GM12801 (cell line): ENCODE measurements around the gene C1QL1.

Source experiments
- TF ChIP-seq, protein P1 (sequence below): IDR thresholded peaks from one replicate; pipeline ENCODE4 v1.5.1; 2011; ENCODE audit warnings: control low read depth; ENCODE audit not compliant: insufficient read length; ENCODE audit errors: extremely low read depth

Gene C1QL1

DNA sequence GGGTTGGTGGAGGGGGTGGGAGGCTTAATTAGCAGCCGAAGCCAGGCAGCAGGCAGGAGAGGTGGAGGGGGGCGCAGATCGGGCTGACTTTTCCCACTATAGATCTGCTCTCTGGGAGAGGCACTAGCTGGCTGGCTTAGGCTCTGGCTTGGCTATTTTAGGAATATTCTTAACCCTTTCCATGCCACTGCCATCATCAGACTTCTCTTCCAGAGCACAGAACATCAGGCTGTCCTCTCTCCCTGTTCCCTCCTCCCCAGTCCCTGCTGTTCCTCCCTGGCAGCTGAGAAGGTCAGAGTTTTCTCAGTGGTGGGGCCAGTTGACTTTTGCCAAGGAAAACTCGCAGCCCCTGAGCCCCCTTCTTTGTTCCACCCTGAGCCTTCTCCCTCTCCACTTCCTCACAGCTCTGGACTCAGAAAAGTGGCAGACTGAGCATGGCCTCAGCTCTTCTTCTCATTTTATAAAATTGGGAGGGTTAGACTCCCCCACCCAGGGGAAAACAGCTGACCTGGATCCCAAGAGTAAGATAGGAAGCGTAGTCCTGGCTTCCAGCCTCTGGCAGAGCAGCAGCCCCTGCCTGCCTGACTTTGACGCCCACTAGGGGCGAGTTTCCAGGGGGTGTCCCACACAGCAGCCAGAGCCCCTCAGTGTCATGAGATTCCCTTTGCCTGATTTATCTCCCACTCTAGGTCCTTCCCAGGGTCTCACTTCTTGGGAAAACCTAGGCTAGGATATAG, 9.9 kb upstream of the C1QL1 start:
- TF ChIP-seq, protein P1, sequence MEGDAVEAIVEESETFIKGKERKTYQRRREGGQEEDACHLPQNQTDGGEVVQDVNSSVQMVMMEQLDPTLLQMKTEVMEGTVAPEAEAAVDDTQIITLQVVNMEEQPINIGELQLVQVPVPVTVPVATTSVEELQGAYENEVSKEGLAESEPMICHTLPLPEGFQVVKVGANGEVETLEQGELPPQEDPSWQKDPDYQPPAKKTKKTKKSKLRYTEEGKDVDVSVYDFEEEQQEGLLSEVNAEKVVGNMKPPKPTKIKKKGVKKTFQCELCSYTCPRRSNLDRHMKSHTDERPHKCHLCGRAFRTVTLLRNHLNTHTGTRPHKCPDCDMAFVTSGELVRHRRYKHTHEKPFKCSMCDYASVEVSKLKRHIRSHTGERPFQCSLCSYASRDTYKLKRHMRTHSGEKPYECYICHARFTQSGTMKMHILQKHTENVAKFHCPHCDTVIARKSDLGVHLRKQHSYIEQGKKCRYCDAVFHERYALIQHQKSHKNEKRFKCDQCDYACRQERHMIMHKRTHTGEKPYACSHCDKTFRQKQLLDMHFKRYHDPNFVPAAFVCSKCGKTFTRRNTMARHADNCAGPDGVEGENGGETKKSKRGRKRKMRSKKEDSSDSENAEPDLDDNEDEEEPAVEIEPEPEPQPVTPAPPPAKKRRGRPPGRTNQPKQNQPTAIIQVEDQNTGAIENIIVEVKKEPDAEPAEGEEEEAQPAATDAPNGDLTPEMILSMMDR: no peak

DNA sequence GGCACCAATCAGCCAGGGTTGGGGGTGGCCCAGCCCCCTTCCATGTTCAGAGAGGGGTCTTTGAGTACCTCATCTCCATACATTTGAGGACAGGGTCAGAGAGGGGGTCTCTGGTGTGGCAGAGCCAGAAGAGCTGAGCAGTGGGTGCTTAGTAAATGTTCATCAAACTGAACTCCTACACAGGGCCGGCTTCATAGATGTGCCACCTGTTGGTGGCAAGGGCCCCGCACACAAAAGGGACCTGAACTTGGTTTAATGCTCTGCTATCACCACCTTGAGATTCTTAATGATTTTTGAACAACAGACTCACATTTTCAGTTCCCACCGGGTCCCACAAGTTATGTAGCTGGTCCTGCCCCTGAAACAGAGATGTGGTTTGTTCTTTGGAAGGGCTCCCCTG, 9.0 kb upstream of the C1QL1 start:
- TF ChIP-seq, protein P1: no peak

DNA sequence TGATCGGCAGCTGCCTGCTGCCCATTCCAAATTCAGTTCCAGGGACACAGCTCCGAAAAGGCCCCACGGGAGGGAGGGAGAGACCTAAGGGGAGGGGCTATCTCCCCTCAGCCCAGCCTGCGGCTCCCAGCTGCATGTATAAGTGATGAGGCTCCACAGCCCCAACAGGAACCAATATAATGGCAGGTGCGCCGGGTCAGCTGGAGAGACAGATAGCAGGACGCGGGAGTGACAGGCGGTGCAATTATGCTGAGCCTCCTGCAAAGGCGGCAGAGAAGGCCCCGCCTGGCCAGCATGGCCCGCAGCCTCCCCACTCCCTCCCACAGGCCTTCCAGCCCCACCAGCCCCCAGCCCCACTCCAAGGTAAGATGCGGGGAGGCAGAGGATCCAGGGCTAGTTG, 8.1 kb upstream of the C1QL1 start:
- TF ChIP-seq, protein P1: no peak

DNA sequence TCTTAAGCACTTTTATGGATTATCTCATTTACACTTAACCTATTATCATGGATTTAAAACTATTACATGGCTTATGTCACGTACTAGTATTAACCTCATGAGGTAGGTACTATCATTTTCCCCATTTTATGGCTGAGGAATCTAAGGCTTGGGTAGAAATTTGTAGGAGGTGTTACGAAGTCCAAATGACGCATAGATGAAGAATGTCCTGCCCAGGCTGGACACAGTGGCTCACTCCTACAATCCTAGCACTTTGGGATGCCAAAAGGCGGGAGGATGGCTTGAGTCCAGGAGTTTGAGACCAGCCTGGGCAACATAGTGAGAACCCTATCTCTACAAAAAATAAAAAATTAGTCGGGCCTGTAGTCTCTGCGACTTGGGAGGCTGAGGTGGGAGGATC, 4.8 kb upstream of the C1QL1 start:
- TF ChIP-seq, protein P1: no peak

DNA sequence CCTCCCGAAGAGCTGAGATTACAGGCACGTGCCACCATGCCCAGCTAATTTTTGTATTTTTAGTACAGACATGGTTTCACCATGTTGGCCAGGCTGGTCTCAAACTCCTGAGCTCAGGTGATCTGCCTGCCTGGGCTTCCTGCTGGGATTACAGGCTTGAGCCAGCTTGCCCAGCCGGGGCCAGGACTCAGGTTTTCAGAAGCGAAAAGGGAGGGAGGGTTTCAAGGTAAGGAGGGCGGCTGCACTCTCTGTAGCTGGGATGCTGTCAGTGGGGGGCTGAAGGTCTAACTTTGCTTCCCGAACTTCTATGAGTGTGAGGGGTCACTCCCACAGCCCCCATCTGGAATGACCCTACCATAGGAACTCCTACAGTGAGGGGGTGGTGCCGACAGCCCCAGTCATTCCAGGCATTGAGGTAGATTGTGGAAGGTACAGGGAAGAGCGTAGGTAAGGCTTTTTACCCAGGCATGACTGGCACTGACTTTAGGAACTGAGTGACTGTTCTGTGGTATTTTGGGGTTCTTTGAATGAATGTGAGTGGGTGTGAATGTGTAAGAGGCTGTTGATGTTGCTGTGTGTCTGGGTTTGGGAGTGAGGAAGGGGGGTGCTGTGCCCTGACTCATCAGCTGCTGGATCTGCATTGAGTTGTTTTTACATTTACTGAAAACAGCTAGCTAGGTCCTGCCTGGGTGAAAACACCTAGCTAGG, 3.8 kb upstream of the C1QL1 start:
- TF ChIP-seq, protein P1: no peak

DNA sequence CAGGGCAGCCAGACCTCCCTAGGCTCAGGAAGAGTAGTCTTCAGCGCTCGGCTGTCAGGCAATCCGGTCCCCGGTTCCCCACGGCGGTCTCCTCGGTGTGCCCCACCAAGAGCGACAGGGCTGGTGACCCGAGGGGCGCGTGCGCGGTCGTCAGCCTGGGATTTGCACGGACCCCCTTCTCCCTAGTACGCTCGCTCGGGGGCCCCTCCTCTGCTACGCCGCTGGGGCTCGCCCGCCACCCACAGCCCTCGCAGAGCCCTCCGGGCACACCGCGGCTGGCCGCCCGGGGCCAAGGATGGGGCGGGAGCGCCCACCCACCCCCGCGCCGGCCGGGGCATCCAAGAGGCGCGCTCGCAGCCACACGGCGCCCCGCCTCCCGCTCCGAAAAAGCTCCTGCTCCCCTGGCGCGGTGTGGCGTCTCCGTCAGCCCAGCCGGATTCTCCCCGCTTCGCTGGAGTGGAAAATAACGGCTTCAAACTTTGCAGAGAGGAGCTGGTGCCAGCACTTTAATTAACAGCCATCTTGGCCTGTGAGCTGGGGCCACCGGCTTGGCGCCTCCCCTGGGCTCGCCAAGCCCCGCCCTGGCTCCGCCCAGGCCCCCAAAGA, 2.1 kb upstream of the C1QL1 start:
- TF ChIP-seq, protein P1: no peak

DNA sequence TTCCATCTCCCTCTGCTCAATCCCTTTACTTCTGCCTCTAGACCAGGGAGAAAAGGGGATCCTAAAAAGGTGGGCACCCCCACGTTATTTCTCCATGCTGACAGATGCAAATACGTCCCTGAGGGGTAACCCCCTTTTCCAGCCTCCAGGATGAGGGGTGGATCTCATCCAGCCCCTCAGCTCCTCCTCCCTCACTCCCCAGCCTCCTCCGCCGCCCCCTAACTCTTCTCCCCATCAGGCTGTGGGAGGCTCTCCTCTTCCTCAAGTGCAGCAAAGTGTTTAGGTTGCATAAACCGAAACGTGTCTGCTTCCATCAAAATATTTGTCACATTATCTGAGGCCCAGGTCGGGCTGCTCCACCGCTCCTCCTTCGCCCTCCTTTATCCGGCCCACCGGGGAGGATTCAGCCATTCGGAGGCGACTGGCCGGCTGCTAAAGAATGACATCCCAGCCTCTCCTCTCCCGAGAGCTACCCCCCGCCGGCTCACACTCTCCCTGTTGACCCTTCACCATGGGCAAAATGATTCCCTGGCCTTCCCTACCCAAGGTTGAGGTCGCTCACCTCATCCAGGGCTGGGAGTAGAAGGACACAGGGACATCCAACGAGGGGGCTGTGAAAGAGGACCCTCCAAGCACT, 1.2 kb upstream of the C1QL1 start:
- TF ChIP-seq, protein P1: no peak
